NCI-H1417 treated with DMSO at 0.1 percent for 48 hours (cell line): ENCODE measurements around the gene TMPRSS11F.

ENCODE experiments used
- DNase-seq: peaks from one replicate; lab custom pipeline; 2025; lab: John Stamatoyannopoulos, UW

Gene TMPRSS11F

GRCh38 chr4:68077301-68077700, 52.4 kb downstream of the TMPRSS11F start:
- no peak for DNase-seq

- no peak for DNase-seq
Observed at GRCh38 chr4:68076194-68076593, 53.5 kb downstream of the TMPRSS11F start.

DNA sequence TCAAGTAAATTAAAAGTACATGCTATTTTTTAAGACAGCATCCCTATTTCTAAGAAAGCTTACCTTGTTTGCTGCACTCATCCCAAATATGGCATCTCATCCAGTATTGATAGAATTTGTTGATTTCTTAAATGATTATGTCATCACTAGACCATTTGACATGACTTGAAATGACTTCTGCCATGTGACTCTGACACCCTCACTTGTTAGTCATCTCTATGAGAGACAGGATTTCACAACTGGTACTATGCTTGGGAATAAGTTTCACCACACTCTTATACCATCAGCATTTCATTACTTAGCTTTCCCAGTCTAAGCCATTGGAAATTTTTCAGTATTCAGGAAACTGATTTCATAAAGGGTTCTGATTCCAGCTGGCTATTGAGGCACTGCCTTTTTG, 55.3 kb downstream of the TMPRSS11F start:
- DNase-seq, result no peak

GRCh38 chr4:68070302-68070701, 59.4 kb downstream of the TMPRSS11F start:
- DNase-seq, result no peak

GRCh38 chr4:68062501-68062900, 67.2 kb downstream of the TMPRSS11F start:
- DNase-seq, result no peak

- no peak for DNase-seq
Observed at GRCh38 chr4:68038272-68038671, 91.4 kb downstream of the TMPRSS11F start.

DNA sequence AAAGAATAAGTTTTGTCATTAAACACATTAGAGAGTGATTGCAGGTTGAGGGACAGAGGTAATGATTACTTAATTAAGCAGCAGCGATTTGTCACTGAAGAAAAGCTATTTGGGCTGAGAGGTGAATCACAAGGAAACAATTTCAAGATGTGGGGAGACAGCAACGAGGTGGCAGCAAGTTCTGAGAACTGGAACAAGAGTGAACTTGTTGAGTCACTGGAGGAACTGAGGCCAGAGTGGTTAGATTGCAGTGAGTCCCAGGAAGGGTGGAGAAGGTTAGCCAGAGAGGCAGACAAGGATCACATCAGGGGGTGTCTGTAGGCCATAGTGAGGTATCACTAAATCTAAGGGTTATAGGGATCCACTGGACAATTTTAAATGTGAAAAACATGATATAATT, 108.5 kb downstream of the TMPRSS11F start:
- DNase-seq, result no peak

- DNase-seq, result no peak
Observed at GRCh38 chr4:68011684-68012083, 118.0 kb downstream of the TMPRSS11F start.
